Medulla oblongata (tissue), 1 donor: ENCODE results near the gene TBC1D23.
"Not testable (repeated sequence)": the region's sequence is repeated elsewhere in the genome, so short reads cannot be mapped to it uniquely, and the experiment has no call there.

Source experiments
- DNase-seq: peaks from one replicate; pipeline ENCODE4 v3.0.0-alpha.2; 2015; ENCODE audit errors: extremely low spot score

TBC1D23 gene

GRCh38 chr3:100299016-100299415 lies 38.2 kb downstream of the TBC1D23 start:
- DNase-seq: no peak

GRCh38 chr3:100306695-100307094 lies 45.9 kb downstream of the TBC1D23 start:
- DNase-seq: no peak

DNA sequence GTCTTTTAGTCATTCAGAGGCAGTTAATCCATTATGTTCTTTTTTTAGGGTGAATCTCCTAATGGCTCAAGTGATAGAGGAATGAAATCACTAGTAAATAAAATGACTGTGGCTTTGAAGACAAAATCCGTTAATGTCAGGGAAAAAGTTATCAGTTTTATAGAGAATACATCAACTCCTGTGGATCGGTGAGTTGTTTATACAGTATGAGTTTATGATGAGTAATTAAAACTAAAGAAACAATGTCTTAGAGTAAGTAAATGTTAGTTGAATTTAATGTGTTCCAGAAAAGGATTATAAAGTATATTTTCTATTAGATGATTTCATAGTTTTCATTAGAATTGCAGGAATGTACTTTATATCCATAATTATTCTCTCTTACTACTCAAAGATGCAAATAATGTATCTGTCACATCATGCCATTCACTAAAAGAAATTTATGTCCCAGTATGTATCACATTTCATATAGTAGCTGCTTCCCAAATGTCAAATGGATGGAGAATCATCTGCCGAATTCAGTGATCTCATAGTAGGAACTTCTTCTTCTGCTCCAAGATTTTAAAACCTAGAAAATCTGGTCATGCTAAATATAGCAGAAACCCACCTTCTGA lies 49.7 kb downstream of the TBC1D23 start:
- no peak for DNase-seq

- DNase-seq: no peak
Measured at GRCh38 chr3:100311011-100311410, 50.2 kb downstream of the TBC1D23 start.

GRCh38 chr3:100316641-100317069 lies 55.9 kb downstream of the TBC1D23 start:
- DNase-seq: peak; percentile 51

- no peak for DNase-seq
Measured at GRCh38 chr3:100317912-100318311, 57.1 kb downstream of the TBC1D23 start.

- DNase-seq: peak; percentile 10
Measured at GRCh38 chr3:100319951-100320350, 59.2 kb downstream of the TBC1D23 start.

DNA sequence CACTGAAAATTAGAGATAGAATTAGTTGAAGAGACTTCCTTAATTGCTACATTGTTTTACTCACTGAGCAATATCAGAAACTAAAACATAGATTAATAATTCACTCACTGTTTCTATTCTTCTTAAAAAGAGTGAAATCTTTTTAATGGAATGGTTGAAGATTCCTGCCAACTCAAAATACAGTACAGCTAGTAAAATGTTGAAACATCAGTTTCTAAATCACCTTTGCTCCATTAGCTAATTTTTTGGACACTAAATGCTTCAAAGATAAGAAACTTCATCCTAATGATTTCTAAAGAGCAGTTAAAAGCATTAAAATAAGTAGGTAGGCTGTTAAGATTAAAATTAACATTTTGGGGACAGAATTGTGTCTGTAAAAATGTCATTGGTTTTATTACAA lies 63.3 kb downstream of the TBC1D23 start:
- DNase-seq: no peak

DNA sequence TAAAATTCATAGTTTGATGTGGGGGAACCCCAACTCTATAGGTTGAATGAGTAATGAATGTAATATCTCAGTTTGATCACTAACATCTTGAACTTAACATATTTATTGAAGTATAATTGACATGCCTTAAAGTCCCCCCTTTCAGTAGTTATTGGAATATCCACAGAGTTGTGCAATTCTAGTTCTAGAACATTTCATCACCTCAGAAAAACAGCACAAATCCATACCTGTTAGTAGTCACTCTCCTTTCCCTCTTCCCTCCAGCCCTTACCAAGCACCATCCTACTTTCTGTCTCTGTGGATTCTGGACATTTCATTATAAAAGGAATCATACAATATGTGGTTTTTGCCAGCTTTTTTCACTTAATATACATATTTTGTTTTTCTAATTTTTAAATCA lies 65.0 kb downstream of the TBC1D23 start:
- DNase-seq: no peak

DNA sequence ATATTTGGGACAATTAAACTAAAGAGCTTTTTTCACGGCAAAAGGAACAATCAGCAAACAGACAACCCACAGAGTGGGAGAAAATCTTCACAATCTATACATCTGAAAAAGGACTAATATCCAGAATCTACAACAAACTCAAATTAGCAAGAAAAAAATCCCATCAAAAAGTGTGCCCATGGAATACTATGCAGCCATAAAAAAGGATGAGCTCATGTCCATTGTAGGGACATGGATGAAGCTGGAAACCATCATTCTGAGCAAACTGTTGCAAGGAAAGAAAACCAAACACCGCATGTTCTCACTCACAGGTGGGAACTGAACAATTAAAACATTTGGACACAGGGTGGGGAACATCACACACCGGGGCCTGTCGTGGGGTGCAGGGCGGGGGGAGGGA lies 66.6 kb downstream of the TBC1D23 start:
- DNase-seq: not testable (repeated sequence)

GRCh38 chr3:100329800-100330489 lies 69.2 kb downstream of the TBC1D23 start:
- DNase-seq: no peak

GRCh38 chr3:100330651-100331050 lies 69.9 kb downstream of the TBC1D23 start:
- no peak for DNase-seq

- DNase-seq: no peak
Measured at GRCh38 chr3:100331660-100332059, 70.9 kb downstream of the TBC1D23 start.

DNA sequence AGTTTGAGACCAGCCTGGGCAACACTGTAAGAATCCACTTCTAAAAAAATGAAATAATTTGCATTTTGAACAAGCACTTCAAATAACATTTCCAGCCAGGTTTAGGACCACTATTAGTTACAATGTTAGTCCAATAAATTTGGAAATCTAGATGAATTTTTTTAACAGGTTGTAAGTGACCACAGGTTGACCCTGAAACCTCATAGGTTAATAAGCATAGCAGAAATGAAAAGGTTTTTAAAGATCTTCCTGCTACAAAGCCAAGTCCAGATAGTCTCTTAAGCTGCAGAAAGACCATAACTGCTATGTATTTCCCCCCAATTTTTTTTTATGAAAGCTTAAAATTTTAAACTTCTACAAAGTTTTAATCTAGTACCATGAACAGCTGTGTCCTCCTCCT lies 72.3 kb downstream of the TBC1D23 start:
- no peak for DNase-seq

DNA sequence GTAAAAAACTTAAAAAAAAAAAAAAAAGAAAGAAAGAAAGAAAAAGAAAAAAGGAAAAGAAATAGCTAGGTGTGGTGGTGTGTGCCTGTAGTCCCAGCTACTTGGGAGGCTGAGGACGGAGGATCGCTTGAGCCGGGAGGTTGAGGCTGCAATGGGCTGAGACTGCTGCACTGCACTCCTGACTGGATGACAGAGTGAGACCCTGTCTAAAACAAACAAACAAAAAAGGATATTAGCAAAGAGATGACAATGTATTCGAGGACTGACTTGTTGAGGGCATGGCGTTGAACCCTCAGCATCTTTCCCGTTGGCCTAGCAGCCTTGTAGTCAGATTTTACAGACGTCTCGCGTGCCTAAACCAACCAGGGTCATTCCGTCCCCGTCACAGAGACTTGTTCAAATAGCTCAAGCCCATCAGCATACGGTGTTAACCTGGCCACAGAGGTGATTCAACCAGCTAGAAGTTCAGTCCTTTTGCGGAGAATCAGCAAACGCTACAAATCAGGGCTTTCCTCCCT lies 73.2 kb downstream of the TBC1D23 start:
- no peak for DNase-seq

DNA sequence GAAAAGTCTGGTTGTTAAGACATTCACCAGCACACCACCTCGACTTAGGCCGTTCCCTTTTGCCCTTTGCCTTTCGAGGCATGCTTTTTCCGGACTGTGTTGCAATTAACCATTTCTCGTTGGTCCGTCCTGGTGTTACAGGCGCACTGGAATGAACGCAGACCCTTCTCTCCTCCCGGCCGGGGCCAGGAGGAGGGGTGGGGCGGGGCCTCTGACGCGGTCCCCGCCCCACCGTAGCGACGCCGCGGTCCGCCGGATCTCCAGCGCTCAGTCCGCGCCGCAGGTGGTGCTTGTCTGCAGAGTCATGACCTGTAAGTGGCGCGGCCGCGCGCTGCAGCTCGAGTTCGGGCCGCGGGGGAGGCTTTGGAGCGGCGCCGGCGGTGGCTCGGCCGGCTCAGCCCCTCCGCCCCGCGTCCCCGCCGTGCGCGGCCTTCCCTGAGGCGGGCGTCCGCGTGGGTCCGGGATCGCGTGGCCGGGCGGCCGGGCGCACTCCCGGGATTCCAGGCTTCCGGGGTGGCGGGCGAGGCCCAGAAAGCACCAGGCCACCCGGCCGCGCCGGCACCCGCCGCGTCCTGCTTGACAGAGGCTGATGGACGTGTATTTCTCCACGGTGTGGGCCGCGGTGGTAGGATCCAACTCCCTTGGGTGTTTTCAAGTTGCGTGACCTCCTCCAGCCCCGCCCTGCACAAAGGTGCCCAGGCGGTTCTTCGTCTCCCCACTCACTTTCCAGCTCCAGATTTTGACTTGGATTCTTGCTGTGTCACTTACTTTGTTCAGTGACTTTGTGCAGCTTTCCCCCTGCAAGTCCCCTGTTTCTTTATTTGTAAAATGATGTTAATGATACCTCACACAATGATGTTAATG lies 73.9 kb downstream of the TBC1D23 start, which contains the start of gene NIT2:
Gene NIT2 (plus strand): TSS at position 270 of the 864 bp plus-strand sequence. CDS start 35 bp downstream, at position 305.
- DNase-seq: peak; percentile 82

DNA sequence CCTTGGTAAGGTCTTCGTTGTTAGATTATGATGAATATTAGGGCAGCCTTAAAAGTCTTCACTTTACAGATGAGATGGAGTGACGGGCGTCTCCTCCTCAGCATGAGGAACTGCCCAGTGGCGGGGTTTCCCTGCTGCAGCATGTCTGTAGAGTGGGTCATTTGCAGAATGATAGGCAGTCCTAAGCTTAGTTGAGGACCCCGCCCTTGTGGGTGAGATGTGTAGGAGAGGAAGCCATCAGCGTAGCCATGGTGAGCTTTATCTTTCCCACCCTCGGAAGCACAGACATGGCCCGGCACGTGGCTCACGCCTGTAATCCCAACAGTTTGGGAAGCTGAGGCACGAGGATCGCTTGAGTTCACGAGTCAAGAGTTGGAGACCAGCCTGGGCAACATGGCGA lies 74.6 kb downstream of the TBC1D23 start:
- peak; percentile 21 for DNase-seq

DNA sequence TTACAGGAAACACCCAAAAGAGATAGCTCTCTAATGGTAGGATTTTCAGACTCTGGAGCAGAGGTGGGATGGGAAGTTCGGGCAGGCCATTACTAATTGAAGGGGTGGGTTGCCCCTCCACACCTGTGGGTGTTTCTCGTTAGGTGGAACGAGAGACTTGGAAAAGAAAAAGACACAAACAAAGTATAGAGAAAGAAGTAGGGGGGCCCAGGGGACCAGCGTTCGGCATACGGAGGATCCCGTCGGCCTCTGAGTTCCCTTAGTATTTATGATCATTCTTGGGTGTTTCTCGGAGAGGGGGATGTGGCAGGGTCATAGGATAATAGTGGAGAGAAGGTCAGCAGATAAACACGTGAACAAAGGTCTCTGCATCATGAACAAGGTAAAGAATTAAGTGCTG lies 75.4 kb downstream of the TBC1D23 start:
- not testable (repeated sequence) for DNase-seq

GRCh38 chr3:100338911-100339310 lies 78.1 kb downstream of the TBC1D23 start:
- no peak for DNase-seq

DNA sequence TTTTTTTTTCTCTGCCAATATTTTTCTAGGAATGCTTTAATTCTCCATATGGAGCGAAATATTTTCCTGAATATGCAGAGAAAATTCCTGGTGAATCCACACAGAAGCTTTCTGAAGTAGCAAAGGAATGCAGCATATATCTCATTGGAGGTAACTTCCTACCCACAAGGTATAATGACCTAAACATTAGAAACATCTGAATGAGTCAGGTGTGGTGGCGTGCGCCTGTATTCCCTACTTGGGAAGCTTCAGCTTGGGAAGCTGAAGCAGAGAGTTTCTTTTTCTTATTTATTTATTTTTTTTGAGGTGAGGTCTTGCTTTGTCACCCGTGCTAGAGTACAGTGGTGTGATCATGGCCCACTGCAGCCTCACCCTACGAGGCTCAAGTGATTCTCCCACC lies 79.0 kb downstream of the TBC1D23 start:
- no peak for DNase-seq

GRCh38 chr3:100340527-100340926 lies 79.7 kb downstream of the TBC1D23 start:
- DNase-seq: no peak

GRCh38 chr3:100348727-100349126 lies 87.9 kb downstream of the TBC1D23 start:
- no peak for DNase-seq
